NB4 (cell line): ENCODE data around the gene EPS8.

ENCODE experiments used
- POLR2A ChIP-seq: IDR thresholded peaks from 2 replicates; pipeline ENCODE4 v1.6.1; 2011; ENCODE audit warnings: mild to moderate bottlenecking; ENCODE audit not compliant: insufficient read length; ENCODE audit errors: extremely low read depth
- TF ChIP-seq, protein P1 (sequence below): IDR thresholded peaks from one replicate; pipeline ENCODE4 v1.5.1; 2012; ENCODE audit warnings: low read depth, low read length
- TF ChIP-seq, protein P2 (sequence below): IDR thresholded peaks from 2 replicates; pipeline ENCODE4 v1.6.1; 2011; ENCODE audit warnings: low read depth, low read length

DNA sequence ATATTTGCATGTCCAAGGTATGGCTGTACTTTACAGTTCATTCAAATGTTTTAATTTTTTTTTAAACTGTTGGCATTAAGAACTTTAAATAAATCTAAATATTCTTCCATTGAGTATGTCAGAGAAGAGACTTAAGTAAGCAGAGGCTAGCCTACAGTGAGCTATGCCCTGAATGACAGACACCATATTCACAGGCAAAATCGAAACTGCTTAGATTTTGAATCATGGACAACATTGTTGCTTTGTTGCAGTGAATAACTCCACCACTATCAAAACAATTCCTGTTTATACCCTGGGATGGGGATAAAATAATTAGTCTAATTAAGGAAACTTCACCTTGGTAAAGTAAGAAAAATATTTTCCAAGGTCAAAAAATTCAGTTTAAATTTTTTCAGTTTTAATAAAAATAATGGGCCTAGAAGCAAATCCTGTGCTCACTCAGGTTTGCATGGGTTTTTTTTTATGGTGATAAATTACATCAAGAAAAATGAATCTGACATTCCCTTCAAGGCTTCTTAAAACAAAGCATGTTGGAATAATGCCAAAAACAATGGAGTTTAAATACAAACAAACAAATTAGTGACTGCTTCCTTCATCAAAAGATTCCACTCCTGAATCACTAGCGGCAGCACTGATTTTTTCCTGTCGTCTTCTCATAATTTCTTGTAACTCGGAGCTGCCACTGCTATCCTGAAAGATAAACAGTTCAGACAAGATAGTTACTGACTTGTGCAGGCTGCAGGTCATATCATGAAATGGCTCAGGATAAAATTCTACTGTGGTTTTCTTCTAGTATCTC lies 168.2 kb downstream of the EPS8 start:
- no peak for TF ChIP-seq POLR2A
- TF ChIP-seq, protein P1, sequence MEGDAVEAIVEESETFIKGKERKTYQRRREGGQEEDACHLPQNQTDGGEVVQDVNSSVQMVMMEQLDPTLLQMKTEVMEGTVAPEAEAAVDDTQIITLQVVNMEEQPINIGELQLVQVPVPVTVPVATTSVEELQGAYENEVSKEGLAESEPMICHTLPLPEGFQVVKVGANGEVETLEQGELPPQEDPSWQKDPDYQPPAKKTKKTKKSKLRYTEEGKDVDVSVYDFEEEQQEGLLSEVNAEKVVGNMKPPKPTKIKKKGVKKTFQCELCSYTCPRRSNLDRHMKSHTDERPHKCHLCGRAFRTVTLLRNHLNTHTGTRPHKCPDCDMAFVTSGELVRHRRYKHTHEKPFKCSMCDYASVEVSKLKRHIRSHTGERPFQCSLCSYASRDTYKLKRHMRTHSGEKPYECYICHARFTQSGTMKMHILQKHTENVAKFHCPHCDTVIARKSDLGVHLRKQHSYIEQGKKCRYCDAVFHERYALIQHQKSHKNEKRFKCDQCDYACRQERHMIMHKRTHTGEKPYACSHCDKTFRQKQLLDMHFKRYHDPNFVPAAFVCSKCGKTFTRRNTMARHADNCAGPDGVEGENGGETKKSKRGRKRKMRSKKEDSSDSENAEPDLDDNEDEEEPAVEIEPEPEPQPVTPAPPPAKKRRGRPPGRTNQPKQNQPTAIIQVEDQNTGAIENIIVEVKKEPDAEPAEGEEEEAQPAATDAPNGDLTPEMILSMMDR = no peak
- TF ChIP-seq, protein P2, sequence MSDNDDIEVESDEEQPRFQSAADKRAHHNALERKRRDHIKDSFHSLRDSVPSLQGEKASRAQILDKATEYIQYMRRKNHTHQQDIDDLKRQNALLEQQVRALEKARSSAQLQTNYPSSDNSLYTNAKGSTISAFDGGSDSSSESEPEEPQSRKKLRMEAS = no peak
